DOHH2 (cell line): ENCODE measurements around the gene HMCN2.

Source experiments
- H3F3A ChIP-seq: fragments of 200-600 bp; sonication (generic), shearing (Covaris generic); 2 replicates; pipeline ENCODE4 v1.6.0; 2016; ENCODE audit warnings: antibody characterized with exemption, mild to moderate bottlenecking; ENCODE audit not compliant: control insufficient read depth, insufficient read depth
- H3K27ac ChIP-seq: fragments of 200-600 bp; sonication (generic); 2 replicates; pipeline ENCODE4 v1.5.1; 2014; ENCODE audit warnings: low read depth, mild to moderate bottlenecking, low read length, moderate library complexity
- H3K27me3 ChIP-seq: fragments of 200-600 bp; sonication (generic); 2 replicates; pipeline ENCODE4 v1.6.1; 2014; ENCODE audit warnings: mild to moderate bottlenecking, low read length, mixed read lengths; ENCODE audit not compliant: control insufficient read depth
- H3K36me3 ChIP-seq: fragments of 200-600 bp; sonication (generic); 2 replicates; pipeline ENCODE4 v1.6.1; 2014; ENCODE audit warnings: mild to moderate bottlenecking, low read length, moderate library complexity, mixed read lengths; ENCODE audit not compliant: control insufficient read depth
- H3K4me1 ChIP-seq: fragments of 200-600 bp; sonication (generic); 2 replicates; pipeline ENCODE4 v1.6.1; 2014; ENCODE audit warnings: mild to moderate bottlenecking, low read length, mixed read lengths; ENCODE audit not compliant: control insufficient read depth
- H3K4me2 ChIP-seq: fragments of 200-600 bp; sonication (generic); 2 replicates; pipeline ENCODE4 v1.6.0; 2014; ENCODE audit warnings: mild to moderate bottlenecking, low read length, moderate library complexity
- H3K4me3 ChIP-seq: fragments of 200-600 bp; sonication (generic); 2 replicates; pipeline ENCODE4 v1.5.1; 2014; ENCODE audit warnings: mild to moderate bottlenecking, low read length, mixed read lengths
- H3K79me2 ChIP-seq: fragments of 200-600 bp; sonication (generic); 2 replicates; pipeline ENCODE4 v1.6.1; 2014; ENCODE audit warnings: mild to moderate bottlenecking, low read length, mixed read lengths; ENCODE audit not compliant: control insufficient read depth
- H3K9me2 ChIP-seq: fragments of 200-600 bp; sonication (generic); replicated peaks from 2 replicates; pipeline ENCODE4 v1.6.1; 2014; ENCODE audit warnings: mild to moderate bottlenecking, low read length, mixed read lengths; ENCODE audit not compliant: control insufficient read depth
- H3K9me3 ChIP-seq: fragments of 200-600 bp; sonication (generic); 2 replicates; pipeline ENCODE4 v1.6.1; 2014; ENCODE audit warnings: antibody characterized with exemption, low read length, mixed read lengths; ENCODE audit not compliant: control insufficient read depth, insufficient read depth
- H4K20me1 ChIP-seq: fragments of 200-600 bp; sonication (generic); 2 replicates; pipeline ENCODE4 v1.6.0; 2014; ENCODE audit warnings: low read depth, mild to moderate bottlenecking, antibody characterized with exemption, low read length, moderate library complexity; ENCODE audit not compliant: control insufficient read depth, insufficient read depth
- CTCF ChIP-seq: fragments of 200-600 bp; sonication (generic); IDR thresholded peaks from one replicate; pipeline ENCODE4 v1.5.1; 2014; ENCODE audit warnings: antibody characterized with exemption, mild to moderate bottlenecking, low read depth, low read length; ENCODE audit not compliant: poor library complexity, severe bottlenecking
- EZH2phosphoT487 ChIP-seq: fragments of 200-600 bp; sonication (generic); IDR thresholded peaks from 2 replicates; pipeline ENCODE4 v1.6.1; 2017; ENCODE audit warnings: borderline replicate concordance, mild to moderate bottlenecking, antibody characterized with exemption, low read length, moderate library complexity, mixed read lengths

Gene HMCN2

GRCh38 chr9:130306823-130307666, 41.5 kb downstream of the HMCN2 start:
- TF ChIP-seq CTCF (no peak), EZH2phosphoT487 (no peak)
- Histone ChIP-seq H3K9me3 (no peaks in the 10 kb centered on the region), H3K4me2 (no peak overlapping the region), H3K27me3 (no peaks in the 10 kb centered on the region), H4K20me1 (no peaks in the 10 kb centered on the region), H3K9me2 (no peaks in the 10 kb centered on the region), H3F3A (no peaks in the 10 kb centered on the region), H3K4me3 (no peak overlapping the region), H3K36me3 (no peaks in the 10 kb centered on the region), H3K27ac (no peak overlapping the region), H3K79me2 (no peaks in the 10 kb centered on the region), H3K4me1 (no peaks in the 10 kb centered on the region)

- Histone ChIP-seq H3K27ac (no peak overlapping the region), H3K9me3 (no peaks in the 10 kb centered on the region), H3K4me1 (no peaks in the 10 kb centered on the region), H3F3A (no peaks in the 10 kb centered on the region), H3K9me2 (no peaks in the 10 kb centered on the region), H3K27me3 (no peaks in the 10 kb centered on the region), H4K20me1 (no peaks in the 10 kb centered on the region), H3K79me2 (no peaks in the 10 kb centered on the region), H3K36me3 (no peaks in the 10 kb centered on the region), H3K4me2 (no peak overlapping the region), H3K4me3 (no peak overlapping the region)
- no peak for TF ChIP-seq CTCF
- no peak for TF ChIP-seq EZH2phosphoT487
Observed at GRCh38 chr9:130307667-130307943, 42.0 kb downstream of the HMCN2 start.

- no peak overlapping the region for H3K4me3 ChIP-seq
- no peaks in the 10 kb centered on the region for H3K36me3 ChIP-seq
- no peaks in the 10 kb centered on the region for H3K9me2 ChIP-seq
- H3F3A ChIP-seq, result no peaks in the 10 kb centered on the region
- no peaks in the 10 kb centered on the region for H3K9me3 ChIP-seq
- no peaks in the 10 kb centered on the region for H4K20me1 ChIP-seq
- H3K27ac ChIP-seq, result no peak overlapping the region
- no peaks in the 10 kb centered on the region for H3K27me3 ChIP-seq
- no peaks in the 10 kb centered on the region for H3K79me2 ChIP-seq
- TF ChIP-seq CTCF, result no peak
- TF ChIP-seq EZH2phosphoT487, result no peak
- no peaks in the 10 kb centered on the region for H3K4me1 ChIP-seq
- H3K4me2 ChIP-seq, result no peak overlapping the region
Observed at GRCh38 chr9:130308081-130308571, 42.6 kb downstream of the HMCN2 start.
